ENCODE data around the gene BFSP1. TPM values are rescaled to one million over a fixed set of nuclear protein-coding genes. Genes with fewer than 3 reads are reported as not detected.

Gene BFSP1
- total RNA-seq, 1 donor from 2014 or later = 3.5 TPM

DNA sequence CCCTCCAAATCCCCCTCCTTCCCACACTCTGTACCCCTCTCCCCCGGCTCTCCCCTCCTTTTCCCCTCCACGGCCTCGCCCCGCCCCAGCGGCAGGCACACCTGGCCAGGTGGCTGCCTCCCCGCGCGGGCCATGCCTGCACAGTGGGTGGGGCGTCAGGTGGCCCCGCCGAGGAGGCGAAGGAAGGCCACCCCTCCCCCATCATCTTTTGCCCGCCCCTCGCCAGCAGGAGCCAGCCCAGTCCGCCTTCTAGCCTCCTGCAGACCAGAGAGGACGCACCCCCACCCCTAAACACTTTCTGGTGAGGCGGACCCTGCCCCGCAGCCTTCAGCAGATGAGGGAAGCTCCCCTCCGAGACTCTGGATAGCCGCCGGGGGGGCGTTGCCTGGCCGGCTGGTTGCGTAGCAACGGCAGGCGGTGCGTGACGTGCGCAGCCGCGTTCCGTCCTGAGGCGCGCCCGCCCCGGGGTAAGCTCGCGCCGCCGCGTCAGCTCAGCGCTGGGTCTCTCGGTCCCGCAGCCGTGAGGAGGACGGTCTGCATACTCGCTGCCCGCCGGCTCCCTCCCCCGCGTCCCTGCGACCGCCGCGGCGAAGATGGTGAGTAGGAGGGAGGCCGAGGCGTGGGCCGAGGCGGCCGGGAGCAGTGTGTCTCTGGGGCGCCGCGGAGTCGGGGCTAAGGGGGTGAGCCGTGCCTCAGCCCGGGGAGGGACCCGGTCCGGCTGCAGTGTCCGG is 38.6 kb upstream of the BFSP1 start, which contains the start of gene DSTN:
DSTN (plus strand) TSS at position 460 of the 731 bp plus-strand sequence; CDS start at position 594, 134 bp downstream.
- Mint-ChIP-seq H3K27ac (ENCODE audit: unreplicated experiment) (peak within 1 kb of the TSS; percentile 96), H3K27me3 (ENCODE audit: unreplicated experiment) (peaks cover 10% of the 10 kb centered on the region), H3K4me1 (ENCODE audit: unreplicated experiment) (peaks cover 25% of the 10 kb centered on the region), H3K4me3 (ENCODE audit: unreplicated experiment) (peak within 1 kb of the TSS; percentile 97), H3K36me3 (ENCODE audit: low read depth, unreplicated experiment) (peaks cover 10% of the 10 kb centered on the region), H3K9me3 (ENCODE audit: unreplicated experiment) (no peaks in the 10 kb centered on the region)
- DNase-seq (ENCODE audit: low spot score) = peak; percentile 94
- TF ChIP-seq, protein P1, sequence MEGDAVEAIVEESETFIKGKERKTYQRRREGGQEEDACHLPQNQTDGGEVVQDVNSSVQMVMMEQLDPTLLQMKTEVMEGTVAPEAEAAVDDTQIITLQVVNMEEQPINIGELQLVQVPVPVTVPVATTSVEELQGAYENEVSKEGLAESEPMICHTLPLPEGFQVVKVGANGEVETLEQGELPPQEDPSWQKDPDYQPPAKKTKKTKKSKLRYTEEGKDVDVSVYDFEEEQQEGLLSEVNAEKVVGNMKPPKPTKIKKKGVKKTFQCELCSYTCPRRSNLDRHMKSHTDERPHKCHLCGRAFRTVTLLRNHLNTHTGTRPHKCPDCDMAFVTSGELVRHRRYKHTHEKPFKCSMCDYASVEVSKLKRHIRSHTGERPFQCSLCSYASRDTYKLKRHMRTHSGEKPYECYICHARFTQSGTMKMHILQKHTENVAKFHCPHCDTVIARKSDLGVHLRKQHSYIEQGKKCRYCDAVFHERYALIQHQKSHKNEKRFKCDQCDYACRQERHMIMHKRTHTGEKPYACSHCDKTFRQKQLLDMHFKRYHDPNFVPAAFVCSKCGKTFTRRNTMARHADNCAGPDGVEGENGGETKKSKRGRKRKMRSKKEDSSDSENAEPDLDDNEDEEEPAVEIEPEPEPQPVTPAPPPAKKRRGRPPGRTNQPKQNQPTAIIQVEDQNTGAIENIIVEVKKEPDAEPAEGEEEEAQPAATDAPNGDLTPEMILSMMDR (IDR thresholded peaks at IDR 0.05; ENCODE audit: unreplicated experiment) = no peak

DNA sequence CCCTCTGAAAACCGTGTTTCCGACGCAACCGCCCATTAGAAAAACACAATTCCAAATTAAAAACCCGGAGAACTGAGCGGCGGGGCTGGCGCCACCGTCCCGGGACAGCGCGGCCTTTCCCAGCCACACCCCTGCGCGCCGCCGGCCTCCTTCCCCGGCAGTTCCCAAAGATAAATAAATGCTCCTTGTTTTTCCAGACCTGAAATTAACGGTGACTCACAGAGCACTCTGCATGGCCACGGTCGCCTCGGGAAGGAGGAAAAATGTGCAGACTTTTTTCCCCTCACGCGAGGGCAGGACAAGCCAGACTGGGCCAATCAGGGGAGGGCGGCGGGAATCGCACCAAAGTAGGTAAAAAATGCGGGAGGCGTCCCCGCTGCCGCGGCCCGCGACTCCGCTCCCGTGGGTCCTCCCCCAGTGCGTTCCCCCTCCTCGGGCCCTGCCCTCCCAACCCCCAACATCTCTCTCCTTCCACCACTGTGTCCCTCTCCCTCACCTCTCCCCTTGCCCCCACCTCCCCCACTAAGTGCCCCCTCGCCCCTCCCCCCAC is 37.9 kb upstream of the BFSP1 start:
- H3K9me3 Mint-ChIP-seq (ENCODE audit: unreplicated experiment) = no peaks in the 10 kb centered on the region
- H3K27ac Mint-ChIP-seq (ENCODE audit: unreplicated experiment) = peak overlapping the region; percentile 90
- DNase-seq (ENCODE audit: low spot score) = peak; percentile 78
- H3K4me3 Mint-ChIP-seq (ENCODE audit: unreplicated experiment) = peak overlapping the region; percentile 61
- peaks cover 10% of the 10 kb centered on the region for H3K27me3 Mint-ChIP-seq (ENCODE audit: unreplicated experiment)
- H3K4me1 Mint-ChIP-seq (ENCODE audit: unreplicated experiment) = peaks cover 25% of the 10 kb centered on the region
- H3K36me3 Mint-ChIP-seq (ENCODE audit: low read depth, unreplicated experiment) = peaks cover 10% of the 10 kb centered on the region
- TF ChIP-seq, protein P1 (IDR thresholded peaks at IDR 0.05; ENCODE audit: unreplicated experiment) = no peak

DNA sequence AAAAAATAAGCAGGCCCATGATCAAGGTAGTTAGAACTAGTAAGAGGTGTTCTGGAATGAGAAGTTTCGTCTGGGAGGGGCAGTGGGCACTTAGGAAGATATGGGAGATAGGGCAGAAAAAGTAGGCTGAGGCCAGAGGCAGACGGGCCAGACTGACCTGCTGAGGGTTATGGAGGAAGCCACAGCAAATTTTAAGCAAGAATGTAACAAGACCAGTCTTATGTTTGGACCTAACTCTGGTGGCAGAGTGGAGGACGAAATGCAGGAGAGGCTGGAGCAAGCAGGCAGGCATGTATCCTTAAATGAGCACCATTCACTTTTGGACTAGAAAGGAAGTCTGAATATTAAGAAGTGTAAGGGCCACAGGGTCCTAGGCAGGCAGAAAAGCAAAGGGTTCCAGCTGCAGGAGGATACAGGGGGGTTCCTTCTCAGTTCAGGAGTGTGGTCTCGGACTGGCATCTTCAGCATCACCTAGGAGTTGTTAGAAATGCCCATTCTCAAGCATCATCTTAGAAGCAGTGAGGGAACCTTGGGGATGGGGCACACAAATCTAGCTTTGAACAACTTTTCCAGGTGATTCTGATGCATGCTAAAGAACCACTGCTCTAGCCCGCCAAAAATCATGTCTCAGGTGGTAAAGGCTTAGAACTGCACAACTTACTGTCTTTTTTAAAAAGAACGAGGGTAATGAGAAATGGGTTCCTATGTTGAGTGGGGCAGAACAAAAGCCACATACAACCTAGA is 37.0 kb upstream of the BFSP1 start:
- H3K27me3 Mint-ChIP-seq (ENCODE audit: unreplicated experiment) = peaks cover 10% of the 10 kb centered on the region
- no peak for DNase-seq (ENCODE audit: low spot score)
- H3K4me1 Mint-ChIP-seq (ENCODE audit: unreplicated experiment) = peaks cover 25% of the 10 kb centered on the region
- peaks cover 10% of the 10 kb centered on the region for H3K36me3 Mint-ChIP-seq (ENCODE audit: low read depth, unreplicated experiment)
- no peaks in the 10 kb centered on the region for H3K9me3 Mint-ChIP-seq (ENCODE audit: unreplicated experiment)
- TF ChIP-seq, protein P1 (IDR thresholded peaks at IDR 0.05; ENCODE audit: unreplicated experiment) = no peak
- H3K4me3 Mint-ChIP-seq (ENCODE audit: unreplicated experiment) = peak overlapping the region; percentile 61
- H3K27ac Mint-ChIP-seq (ENCODE audit: unreplicated experiment) = peak overlapping the region; percentile 90

DNA sequence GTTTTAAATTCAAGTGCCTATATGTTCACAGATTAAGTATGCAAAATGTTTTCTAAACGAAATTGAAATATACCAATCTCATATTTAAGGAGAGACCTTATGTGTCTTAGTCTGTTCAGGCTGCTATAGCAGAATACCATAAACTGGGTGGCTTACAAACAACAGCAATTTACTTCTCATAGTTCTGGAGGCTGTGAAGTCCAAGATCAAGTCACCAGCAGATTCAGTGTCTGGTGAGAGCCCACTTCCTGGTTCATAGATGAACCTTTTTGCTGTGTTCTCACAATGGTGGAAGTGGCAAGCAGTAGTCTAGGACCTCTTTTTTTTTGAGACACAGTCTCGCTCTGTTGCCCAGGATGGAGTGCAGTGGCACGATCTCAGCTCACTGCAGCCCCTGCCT is 35.2 kb upstream of the BFSP1 start:
- Mint-ChIP-seq H3K4me1 (ENCODE audit: unreplicated experiment) (peaks cover 12% of the 10 kb centered on the region), H3K27ac (ENCODE audit: unreplicated experiment) (no peak overlapping the region)
- TF ChIP-seq, protein P1 (IDR thresholded peaks at IDR 0.05; ENCODE audit: unreplicated experiment) = no peak

More for the DNA sequence above, 35.2 kb upstream of the BFSP1 start:
- Mint-ChIP-seq H3K36me3 (ENCODE audit: low read depth, unreplicated experiment) (peaks cover 10% of the 10 kb centered on the region), H3K27me3 (ENCODE audit: unreplicated experiment) (peaks cover 8% of the 10 kb centered on the region), H3K4me3 (ENCODE audit: unreplicated experiment) (no peak overlapping the region), H3K9me3 (ENCODE audit: unreplicated experiment) (no peaks in the 10 kb centered on the region)
- no peak for DNase-seq (ENCODE audit: low spot score)

All from endothelial cell (in vitro differentiated cells).